A673 (cell line): ENCODE results near the gene METTL16. TPM values are rescaled to one million over a fixed set of nuclear protein-coding genes. Genes with fewer than 3 reads are reported as not detected.
A peak's percentile ranks its signal among the peaks of the same experiment; 100 is the strongest.
"Not testable (repeated sequence)": the region's sequence is repeated elsewhere in the genome, so short reads cannot be mapped to it uniquely, and the experiment has no call there.

Experiments used
- BruUV-seq: library from RNA; stranded (reverse); fragments of 400-500 nt; replicated peaks from 2 replicates; lab custom pipeline; 2021; lab: Mats Ljungman, UMichigan
- CTCF ChIA-PET: fragments of 300-600 bp; sonication (Branson Sonifier 250); formaldehyde crosslinking; loops from one replicate; lab custom pipeline; 2022; ENCODE audit warnings: antibody characterized with exemption; lab: Charles Lee
- POLR2A ChIA-PET: fragments of 300-600 bp; sonication (Branson Sonifier 250); formaldehyde crosslinking; loops from one replicate; lab custom pipeline; 2022; ENCODE audit warnings: antibody characterized with exemption; ENCODE audit not compliant: low non-redundant PET; lab: Charles Lee
- DNase-seq: peaks from one replicate; pipeline ENCODE4 v3.0.0-alpha.2; 2015; ENCODE audit warnings: low spot score
- H3K27ac ChIP-seq: fragments of 200-600 bp; sonication (generic); 2 replicates; pipeline ENCODE4 v1.5.1; 2016; ENCODE audit warnings: mixed run types, low read depth, mild to moderate bottlenecking, mixed read lengths, antibody characterized with exemption, low read length; ENCODE audit not compliant: poor library complexity, severe bottlenecking
- H3K27me3 ChIP-seq: fragments of 200-600 bp; sonication (generic); replicated peaks from 2 replicates; pipeline ENCODE4 v1.6.1; 2017; ENCODE audit warnings: mixed run types, low read depth, mild to moderate bottlenecking, mixed read lengths, antibody characterized with exemption, low read length; ENCODE audit not compliant: insufficient read depth, poor library complexity
- H3K36me3 ChIP-seq: fragments of 200-600 bp; sonication (generic); 2 replicates; pipeline ENCODE4 v1.6.1; 2016; ENCODE audit warnings: mixed run types, mild to moderate bottlenecking, mixed read lengths, antibody characterized with exemption, low read length; ENCODE audit not compliant: insufficient read depth, poor library complexity, severe bottlenecking
- H3K4me1 ChIP-seq: fragments of 200-600 bp; sonication (generic); 2 replicates; pipeline ENCODE4 v1.6.1; 2017; ENCODE audit warnings: mixed run types, mild to moderate bottlenecking, mixed read lengths, antibody characterized with exemption, low read length; ENCODE audit not compliant: insufficient read depth, poor library complexity, severe bottlenecking
- H3K4me3 ChIP-seq: fragments of 200-600 bp; sonication (generic); 2 replicates; pipeline ENCODE4 v1.5.1; 2016; ENCODE audit warnings: low read depth, mixed run types, mild to moderate bottlenecking, mixed read lengths, low read length; ENCODE audit not compliant: poor library complexity, severe bottlenecking
- H3K9me3 ChIP-seq: fragments of 200-600 bp; sonication (generic); 2 replicates; pipeline ENCODE4 v1.6.1; 2016; ENCODE audit warnings: mixed run types, low read depth, mild to moderate bottlenecking, mixed read lengths, antibody characterized with exemption, low read length; ENCODE audit not compliant: poor library complexity, severe bottlenecking
- EZH2 ChIP-seq: fragments of 200-600 bp; sonication (generic); IDR thresholded peaks from 2 replicates; pipeline ENCODE4 v1.6.1; 2017; ENCODE audit warnings: borderline replicate concordance, low read depth, mild to moderate bottlenecking, mixed read lengths, antibody characterized with exemption, low read length; ENCODE audit not compliant: poor library complexity, severe bottlenecking
- intact Hi-C: fragments of 100-400 bp; cut with micrococcal nuclease; formaldehyde crosslinking; loops from one replicate; pipeline ENCODE4 v1.10.0; 2022; ENCODE audit not compliant: unreplicated experiment
- total RNA-seq: library from RNA; stranded (reverse); gene quantifications from 2 replicates; pipeline ENCODE4 v1.2.3, GENCODE V29; 2021
- TF ChIP-seq, protein P1 (sequence below): fragments of 300-800, 200-600 bp; sonication (generic); conservative IDR thresholded peaks from 2 replicates; pipeline ENCODE4 v1.5.1; 2017; ENCODE audit warnings: low read depth, mild to moderate bottlenecking, antibody characterized with exemption, low read length, moderate library complexity, mixed read lengths

The METTL16 gene
- total RNA-seq, 1 experiment from 2014 or later, result 50.8 TPM

DNA sequence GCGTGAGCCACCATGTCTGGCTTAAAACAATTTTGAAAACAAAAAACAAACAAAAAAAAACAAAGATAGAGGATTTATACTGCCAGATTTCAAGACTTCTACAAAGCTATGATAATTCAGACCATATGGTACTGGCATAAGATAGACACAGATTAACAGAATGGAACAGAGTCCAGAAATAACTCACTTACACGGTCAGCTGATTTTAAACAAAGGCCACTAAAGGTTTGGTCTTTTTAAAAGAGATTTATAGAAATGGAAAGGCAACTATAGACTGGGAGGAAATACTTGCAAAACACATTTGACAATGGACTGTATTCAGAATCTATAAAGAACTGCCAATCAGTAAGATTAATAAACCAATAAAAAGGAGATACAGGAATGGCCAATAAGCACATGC, 62.2 kb downstream of the METTL16 start:
- POLR2A ChIA-PET, result no interaction called here
- BruUV-seq, result no TSS peak
- no peak overlapping the region for H3K27ac ChIP-seq
- H3K9me3 ChIP-seq, result no peaks in the 10 kb centered on the region
- no peaks in the 10 kb centered on the region for H3K27me3 ChIP-seq
- peaks cover 3% of the 10 kb centered on the region for H3K36me3 ChIP-seq
- peaks cover 22% of the 10 kb centered on the region for H3K4me1 ChIP-seq
- CTCF ChIA-PET, result no interaction called here
- intact Hi-C loops, result no loop called here
- TF ChIP-seq, protein P1, sequence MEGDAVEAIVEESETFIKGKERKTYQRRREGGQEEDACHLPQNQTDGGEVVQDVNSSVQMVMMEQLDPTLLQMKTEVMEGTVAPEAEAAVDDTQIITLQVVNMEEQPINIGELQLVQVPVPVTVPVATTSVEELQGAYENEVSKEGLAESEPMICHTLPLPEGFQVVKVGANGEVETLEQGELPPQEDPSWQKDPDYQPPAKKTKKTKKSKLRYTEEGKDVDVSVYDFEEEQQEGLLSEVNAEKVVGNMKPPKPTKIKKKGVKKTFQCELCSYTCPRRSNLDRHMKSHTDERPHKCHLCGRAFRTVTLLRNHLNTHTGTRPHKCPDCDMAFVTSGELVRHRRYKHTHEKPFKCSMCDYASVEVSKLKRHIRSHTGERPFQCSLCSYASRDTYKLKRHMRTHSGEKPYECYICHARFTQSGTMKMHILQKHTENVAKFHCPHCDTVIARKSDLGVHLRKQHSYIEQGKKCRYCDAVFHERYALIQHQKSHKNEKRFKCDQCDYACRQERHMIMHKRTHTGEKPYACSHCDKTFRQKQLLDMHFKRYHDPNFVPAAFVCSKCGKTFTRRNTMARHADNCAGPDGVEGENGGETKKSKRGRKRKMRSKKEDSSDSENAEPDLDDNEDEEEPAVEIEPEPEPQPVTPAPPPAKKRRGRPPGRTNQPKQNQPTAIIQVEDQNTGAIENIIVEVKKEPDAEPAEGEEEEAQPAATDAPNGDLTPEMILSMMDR, result no peak
- H3K4me3 ChIP-seq, result no peak overlapping the region
- peak; percentile 28 for DNase-seq

DNA sequence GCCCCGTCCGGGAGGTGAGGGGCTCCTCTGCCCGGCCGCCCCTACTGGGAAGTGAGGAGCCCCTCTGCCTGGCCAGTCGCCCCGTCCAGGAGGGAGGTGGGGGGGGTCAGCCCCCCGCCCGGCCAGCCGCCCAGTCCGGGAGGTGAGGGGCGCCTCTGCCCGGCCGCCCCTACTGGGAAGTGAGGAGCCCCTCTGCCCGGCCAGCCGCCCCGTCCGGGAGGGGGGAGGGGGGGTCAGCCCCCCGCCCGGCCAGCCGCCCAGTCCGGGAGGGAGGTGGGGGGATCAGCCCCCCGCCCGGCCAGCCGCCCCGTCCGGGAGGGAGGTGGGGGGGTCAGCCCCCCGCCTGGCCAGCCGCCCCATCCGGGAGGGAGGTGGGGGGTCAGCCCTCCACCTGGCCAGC, 64.2 kb downstream of the METTL16 start:
- POLR2A ChIA-PET, H3K4me3 ChIP-seq, H3K36me3 ChIP-seq, H3K9me3 ChIP-seq, DNase-seq, intact Hi-C loops, BruUV-seq, H3K27me3 ChIP-seq, CTCF ChIA-PET, H3K27ac ChIP-seq: not testable (repeated sequence)
- peaks cover 22% of the 10 kb centered on the region for H3K4me1 ChIP-seq

DNA sequence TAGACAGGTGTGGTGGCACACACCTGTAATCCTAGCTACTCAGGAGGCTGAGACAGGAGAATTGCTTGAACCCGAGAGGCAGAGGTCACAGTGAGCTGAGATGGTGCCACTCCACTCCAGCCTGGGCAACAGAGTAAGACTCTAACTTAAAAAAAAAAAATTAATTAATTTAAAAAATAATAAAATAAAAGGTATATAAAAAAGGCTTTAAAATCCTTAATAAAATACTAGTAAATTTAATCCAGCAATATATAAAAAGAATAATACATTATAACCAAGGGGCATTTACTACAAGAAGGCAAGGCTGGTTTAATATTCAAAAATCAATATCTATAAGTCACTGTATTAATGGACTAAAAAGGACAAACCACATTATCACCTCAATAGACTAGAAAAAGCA, 66.0 kb downstream of the METTL16 start:
- no TSS peak for BruUV-seq
- H3K9me3 ChIP-seq, result no peaks in the 10 kb centered on the region
- no peak overlapping the region for H3K27ac ChIP-seq
- H3K4me1 ChIP-seq, result peaks cover 8% of the 10 kb centered on the region
- POLR2A ChIA-PET, result no interaction called here
- CTCF ChIA-PET, result no interaction called here
- H3K4me3 ChIP-seq, result no peak overlapping the region
- peaks cover 9% of the 10 kb centered on the region for H3K36me3 ChIP-seq
- DNase-seq, result no peak
- no peak for TF ChIP-seq EZH2
- no peaks in the 10 kb centered on the region for H3K27me3 ChIP-seq
- intact Hi-C loops, result no loop called here

DNA sequence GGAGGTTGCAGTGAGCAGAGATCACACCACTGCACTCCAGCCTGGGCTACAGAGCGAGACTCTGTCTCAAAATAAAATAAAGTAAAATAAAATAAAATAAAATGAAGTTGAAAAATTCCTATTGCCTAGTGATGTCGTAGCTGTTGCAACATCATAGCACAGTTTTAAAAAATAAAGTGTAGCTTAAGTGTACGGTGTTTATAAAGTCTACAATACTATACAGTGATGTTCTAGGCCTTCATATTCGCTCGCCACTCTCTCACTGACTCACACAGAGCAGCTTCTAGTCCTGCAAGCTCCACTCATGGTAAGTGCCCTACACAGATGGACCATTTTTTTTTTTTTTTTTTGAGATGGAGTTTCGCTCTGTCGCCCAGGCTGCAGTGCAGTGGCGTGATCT, 67.3 kb downstream of the METTL16 start:
- no peak for TF ChIP-seq EZH2
- TF ChIP-seq, protein P1, result no peak
- POLR2A ChIA-PET, result no interaction called here
- peaks cover 9% of the 10 kb centered on the region for H3K36me3 ChIP-seq
- H3K27me3 ChIP-seq, result no peaks in the 10 kb centered on the region
- no peak overlapping the region for H3K27ac ChIP-seq
- no peak for DNase-seq
- no peak overlapping the region for H3K4me3 ChIP-seq
- CTCF ChIA-PET, result interaction anchor here (0.7 kb wide), 1 partner anchor 28 kb away, joined by 7 read pairs; no protein-coding TSS in a partner anchor
- H3K4me1 ChIP-seq, result no peaks in the 10 kb centered on the region
- H3K9me3 ChIP-seq, result no peaks in the 10 kb centered on the region
- intact Hi-C loops, result no loop called here
- BruUV-seq, result no TSS peak
